Adrenal gland (tissue), 5 donors: ENCODE results near the gene KLK14.

Experiments
- POLR2A ChIP-seq, 2 donors: fragments of 450-650 bp; IDR thresholded peaks; one replicate each; pipeline ENCODE4 v1.6.1; 2017; ENCODE audit warnings: antibody characterized with exemption in 2 of 2, mild to moderate bottlenecking in 2 of 2, moderate library complexity in 1 of 2
- TF ChIP-seq, protein P1 (sequence below), 6 experiments: fragments of 450-650 bp in 4 of 6; fragments of 200-600 bp in 2 of 6; sonication (generic) in 1 of 6; IDR thresholded peaks; 1 replicate in 5 of 6; 2 replicates in 1 of 6; pipeline versions ENCODE4 v1.5.1 to v1.8.0; 2016 to 2021; ENCODE audit warnings: antibody characterized with exemption in 6 of 6, mild to moderate bottlenecking in 2 of 6, moderate library complexity in 1 of 6
- donor health status: DM: no; HTN: no; CAD: no.

DNA sequence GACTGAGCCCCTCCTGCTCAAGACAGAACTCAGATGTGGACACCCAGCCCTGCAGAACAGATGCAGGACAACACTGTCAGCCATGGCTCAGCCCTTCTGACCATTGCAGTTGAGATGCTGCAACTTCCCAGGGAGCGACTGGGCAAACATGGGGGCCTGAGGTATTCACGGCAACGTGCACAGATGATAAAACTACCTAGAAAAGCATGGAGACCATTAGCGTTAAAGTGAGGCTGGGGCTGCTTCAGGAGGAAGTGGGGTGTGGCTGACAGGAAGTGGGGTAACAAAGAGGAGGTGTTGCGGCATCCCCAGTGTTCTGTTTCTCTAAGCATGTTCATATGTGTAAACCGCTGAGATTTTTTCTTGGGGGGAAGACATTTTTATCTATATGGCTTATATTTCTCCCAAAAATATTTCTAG is 40.7 kb upstream of the KLK14 start:
- TF ChIP-seq, protein P1, sequence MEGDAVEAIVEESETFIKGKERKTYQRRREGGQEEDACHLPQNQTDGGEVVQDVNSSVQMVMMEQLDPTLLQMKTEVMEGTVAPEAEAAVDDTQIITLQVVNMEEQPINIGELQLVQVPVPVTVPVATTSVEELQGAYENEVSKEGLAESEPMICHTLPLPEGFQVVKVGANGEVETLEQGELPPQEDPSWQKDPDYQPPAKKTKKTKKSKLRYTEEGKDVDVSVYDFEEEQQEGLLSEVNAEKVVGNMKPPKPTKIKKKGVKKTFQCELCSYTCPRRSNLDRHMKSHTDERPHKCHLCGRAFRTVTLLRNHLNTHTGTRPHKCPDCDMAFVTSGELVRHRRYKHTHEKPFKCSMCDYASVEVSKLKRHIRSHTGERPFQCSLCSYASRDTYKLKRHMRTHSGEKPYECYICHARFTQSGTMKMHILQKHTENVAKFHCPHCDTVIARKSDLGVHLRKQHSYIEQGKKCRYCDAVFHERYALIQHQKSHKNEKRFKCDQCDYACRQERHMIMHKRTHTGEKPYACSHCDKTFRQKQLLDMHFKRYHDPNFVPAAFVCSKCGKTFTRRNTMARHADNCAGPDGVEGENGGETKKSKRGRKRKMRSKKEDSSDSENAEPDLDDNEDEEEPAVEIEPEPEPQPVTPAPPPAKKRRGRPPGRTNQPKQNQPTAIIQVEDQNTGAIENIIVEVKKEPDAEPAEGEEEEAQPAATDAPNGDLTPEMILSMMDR (IDR thresholded peaks at IDR 0.05): no peak
- no peak for TF ChIP-seq POLR2A (IDR thresholded peaks at IDR 0.05)
